Measurements from ENCODE around the gene PCSK1. TPM values are rescaled to one million over a fixed set of nuclear protein-coding genes. Genes with fewer than 3 reads are reported as not detected.
"Not testable (repeated sequence)": the region's sequence is repeated elsewhere in the genome, so short reads cannot be mapped to it uniquely, and the experiment has no call there.

PCSK1 gene
- total and polyA plus RNA-seq, 8 donors, result 2.3 to 33.0 (median 10.5) TPM

- no peaks in the 10 kb centered on the region for H3K36me3 ChIP-seq
- H3K27me3 ChIP-seq, result no peaks in the 10 kb centered on the region
- no peak for DNase-seq
- intact Hi-C loops (cut with DNase I), result no loop called here
- no peak overlapping the region for H3K4me3 ChIP-seq
- no peak for TF ChIP-seq CTCF (IDR thresholded peaks at IDR 0.05)
- FAIRE-seq, result no peak
- ATAC-seq, result no peak
- no peaks in the 10 kb centered on the region for H3K9me3 ChIP-seq
- whole genome bisulfite sequencing, 2 donors, result 92 to 93% methylated on average over 2 of the region's 2 CpGs
- no peak overlapping the region for H3K27ac ChIP-seq
- no peaks in the 10 kb centered on the region for H3K4me1 ChIP-seq
Measured at GRCh38 chr5:96372726-96373380, 60.2 kb downstream of the PCSK1 start.

GRCh38 chr5:96370976-96371375 is 62.1 kb downstream of the PCSK1 start:
- H3K27ac ChIP-seq, result no peak overlapping the region
- FAIRE-seq, result no peak
- WGBS, 2 donors, result 88 to 89% methylated on average over 2 of the region's 2 CpGs
- no peaks in the 10 kb centered on the region for H3K4me1 ChIP-seq
- H3K27me3 ChIP-seq, result no peaks in the 10 kb centered on the region
- TF ChIP-seq CTCF (IDR thresholded peaks at IDR 0.05), result no peak
- peak in 1 of 4 donors; percentile 38 for ATAC-seq
- H3K9me3 ChIP-seq, result no peaks in the 10 kb centered on the region
- intact Hi-C loops (cut with DNase I), result no loop called here
- H3K36me3 ChIP-seq, result no peaks in the 10 kb centered on the region
- no peak for DNase-seq
- H3K4me3 ChIP-seq, result no peak overlapping the region

- FAIRE-seq; H3K27ac ChIP-seq; H3K36me3 ChIP-seq; H3K27me3 ChIP-seq; H3K4me1 ChIP-seq; ATAC-seq; H3K9me3 ChIP-seq; H3K4me3 ChIP-seq; intact Hi-C loops (cut with DNase I): not testable (repeated sequence)
- 89 to 92% methylated on average over 8 of the region's 8 CpGs for WGBS, 2 donors
- DNase-seq, result peak in 1 of 6 donors; percentile 18
Measured at GRCh38 chr5:96367337-96367736, 65.7 kb downstream of the PCSK1 start.

- H3K4me1 ChIP-seq, result no peaks in the 10 kb centered on the region
- H3K27me3 ChIP-seq, result no peaks in the 10 kb centered on the region
- H3K9me3 ChIP-seq, result no peaks in the 10 kb centered on the region
- intact Hi-C loops (cut with DNase I), result loop anchor here in 1 of 3 donors (5.0 kb wide), 1 partner anchor 243 kb away; no protein-coding TSS in a partner anchor
- 96 to 98% methylated on average over 2 of the region's 2 CpGs for WGBS, 2 donors
- DNase-seq, result no peak
- H3K27ac ChIP-seq, result no peak overlapping the region
- FAIRE-seq, result no peak
- no peak for TF ChIP-seq CTCF (IDR thresholded peaks at IDR 0.05)
- no peaks in the 10 kb centered on the region for H3K36me3 ChIP-seq
- ATAC-seq, result no peak
- no peak overlapping the region for H3K4me3 ChIP-seq
Measured at GRCh38 chr5:96354237-96354636, 78.8 kb downstream of the PCSK1 start.

GRCh38 chr5:96353220-96353619 is 79.8 kb downstream of the PCSK1 start:
- Histone ChIP-seq H3K27ac (no peak overlapping the region), H3K4me1 (no peaks in the 10 kb centered on the region), H3K36me3 (no peaks in the 10 kb centered on the region), H3K27me3 (no peaks in the 10 kb centered on the region), H3K4me3 (no peak overlapping the region), H3K9me3 (no peaks in the 10 kb centered on the region)
- ATAC-seq (no peak), FAIRE-seq (no peak), DNase-seq (no peak)
- intact Hi-C loops (cut with DNase I), result loop anchor here in 1 of 3 donors (5.0 kb wide), 1 partner anchor 244 kb away; no protein-coding TSS in a partner anchor
- no peak for TF ChIP-seq CTCF (IDR thresholded peaks at IDR 0.05)
- WGBS, 2 donors, result 77 to 83% methylated on average over 1 of the region's 1 CpG

All from pancreas (tissue), 10 donors.